Ectodermal cell (in vitro differentiated cells): ENCODE measurements around the gene MAP4K2.

Source experiments
- H3K27ac ChIP-seq: 2 replicates; pipeline ENCODE4 v1.7.0; 2013; ENCODE audit warnings: mild to moderate bottlenecking, low read depth, low read length; ENCODE audit not compliant: insufficient read depth, poor library complexity, severe bottlenecking
- H3K27me3 ChIP-seq: 2 replicates; pipeline ENCODE4 v1.7.0; 2013; ENCODE audit warnings: mild to moderate bottlenecking, low read length; ENCODE audit not compliant: insufficient read depth, control insufficient read depth, poor library complexity, severe bottlenecking
- H3K36me3 ChIP-seq: one replicate; pipeline ENCODE4 v1.7.0; 2013; ENCODE audit warnings: low read length; ENCODE audit not compliant: control insufficient read depth, insufficient read depth
- H3K4me1 ChIP-seq: one replicate; pipeline ENCODE4 v1.7.0; 2013; ENCODE audit warnings: low read length; ENCODE audit not compliant: control insufficient read depth, insufficient read depth
- H3K4me3 ChIP-seq: 2 replicates; pipeline ENCODE4 v1.7.0; 2013; ENCODE audit warnings: low read depth, low read length, control low read depth; ENCODE audit not compliant: insufficient read depth
- H3K9me3 ChIP-seq: 2 replicates; pipeline ENCODE4 v1.7.0; 2013; ENCODE audit warnings: mild to moderate bottlenecking, low read length, moderate library complexity; ENCODE audit not compliant: control insufficient read depth
- WGBS, 2 experiments: methylation state at CpG; one replicate each; pipeline ENCODE4 v1.1.7; 2013; ENCODE audit warnings: missing lambda C conversion rate in 2 of 2; 5-methylcytosine and 5-hydroxymethylcytosine counted together

Gene MAP4K2

DNA sequence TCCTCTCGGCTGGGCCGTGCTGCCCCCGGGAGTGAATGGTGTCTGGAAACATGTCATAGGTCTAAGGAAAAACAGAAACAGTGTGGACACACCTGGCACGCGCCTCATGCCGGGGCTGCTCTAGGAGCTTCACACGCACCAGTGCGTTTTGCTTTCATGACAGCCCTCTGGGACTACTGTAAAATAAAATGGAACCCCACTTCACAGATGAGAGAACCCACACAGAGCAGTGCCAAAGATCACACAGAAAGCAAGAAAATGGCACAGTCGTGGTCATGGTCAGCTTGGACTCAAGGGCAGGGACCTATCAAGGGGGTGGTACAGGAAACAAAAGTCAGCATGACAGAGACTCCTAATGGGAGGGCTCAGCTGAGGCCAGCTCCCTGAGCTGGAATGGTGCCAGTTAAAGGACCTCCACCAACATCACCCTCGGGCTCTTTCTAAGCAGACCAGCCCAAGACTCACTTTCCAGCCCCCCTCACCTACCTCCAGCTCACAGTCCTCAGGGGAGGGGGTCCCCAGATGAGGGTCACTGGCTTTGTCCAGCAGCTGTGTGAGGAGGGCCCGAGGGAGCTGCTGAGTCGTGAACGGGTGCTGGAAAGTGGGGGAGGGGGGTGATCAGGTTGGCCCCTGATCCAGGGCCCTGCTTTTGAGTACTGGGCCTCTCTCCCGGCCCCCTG lies 3.3 kb downstream of the MAP4K2 start:
- peaks cover 5% of the 10 kb centered on the region for H3K4me1 ChIP-seq
- no peak overlapping the region for H3K4me3 ChIP-seq
- WGBS, 2 experiments, result 93 to 94% methylated on average over 14 of the region's 14 CpGs
- no peak overlapping the region for H3K27ac ChIP-seq
- H3K9me3 ChIP-seq, result no peaks in the 10 kb centered on the region
- H3K36me3 ChIP-seq, result no peaks in the 10 kb centered on the region
- H3K27me3 ChIP-seq, result no peaks in the 10 kb centered on the region

DNA sequence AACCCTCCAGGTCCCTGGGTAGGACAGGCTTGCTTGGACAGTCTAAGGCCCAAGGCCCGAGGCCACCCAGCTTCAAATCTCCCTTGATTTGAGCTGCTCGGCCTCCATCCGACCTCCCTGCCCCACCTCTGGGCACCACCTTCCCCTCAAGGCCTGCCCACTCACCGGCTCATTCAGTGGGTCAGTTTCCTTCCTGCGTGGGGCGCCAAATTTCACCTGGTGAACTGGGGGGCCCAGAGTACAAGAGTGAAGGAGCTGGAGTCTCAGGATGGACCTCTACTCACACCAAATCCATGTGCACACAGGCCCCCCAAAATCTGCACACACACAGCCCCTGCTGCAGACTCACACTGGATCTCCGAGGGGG lies 3.8 kb downstream of the MAP4K2 start:
- Histone ChIP-seq H3K9me3 (no peaks in the 10 kb centered on the region), H3K27ac (no peak overlapping the region), H3K4me3 (no peak overlapping the region), H3K36me3 (no peaks in the 10 kb centered on the region), H3K4me1 (peaks cover 5% of the 10 kb centered on the region), H3K27me3 (no peaks in the 10 kb centered on the region)
- 91 to 94% methylated on average over 7 of the region's 7 CpGs for WGBS, 2 experiments

DNA sequence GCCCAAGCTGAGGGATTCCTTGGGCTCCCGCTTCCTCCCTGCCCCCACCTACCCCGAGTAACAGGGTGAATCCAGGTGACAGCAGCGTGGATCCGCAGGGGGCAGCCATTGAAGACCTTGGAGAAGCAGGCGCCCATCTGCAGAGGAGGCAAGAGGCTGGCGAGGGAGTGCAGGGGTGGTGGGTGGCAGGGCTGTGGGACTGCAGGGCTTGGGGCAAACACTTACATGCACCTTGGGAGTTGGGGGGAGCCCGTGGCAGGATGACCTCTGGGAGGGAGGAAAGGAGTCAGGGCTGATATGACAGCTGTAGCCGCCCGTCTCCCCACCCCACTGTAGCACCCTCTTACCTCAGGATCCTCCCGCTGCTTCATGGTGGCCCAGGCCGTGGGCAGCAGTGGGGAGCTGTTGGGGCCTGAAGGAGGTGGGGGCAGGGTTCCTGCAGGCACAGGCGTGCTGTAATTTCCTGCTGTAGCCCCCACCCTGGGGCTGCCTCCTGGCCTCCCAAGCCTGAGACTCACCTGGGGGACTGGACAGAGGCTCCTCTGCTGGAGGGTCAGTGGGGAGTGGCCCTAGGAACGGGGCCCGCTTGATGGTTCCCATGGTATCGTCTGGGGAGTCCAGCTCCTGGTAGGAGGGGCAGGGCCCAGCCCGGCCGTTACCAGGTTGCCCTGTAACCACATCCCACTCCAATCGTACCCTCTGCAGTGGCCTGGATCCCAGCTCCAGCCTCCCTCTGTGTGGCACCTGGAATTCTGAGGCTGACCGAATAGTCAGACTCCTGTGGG lies 6.1 kb downstream of the MAP4K2 start:
- WGBS, 2 experiments, result 92% methylated on average over 19 of the region's 19 CpGs

GRCh38 chr11:64796047-64796756 lies 6.8 kb downstream of the MAP4K2 start:
- Histone ChIP-seq H3K27ac (no peak overlapping the region), H3K4me3 (no peak overlapping the region), H3K27me3 (no peaks in the 10 kb centered on the region), H3K36me3 (no peaks in the 10 kb centered on the region), H3K9me3 (no peaks in the 10 kb centered on the region), H3K4me1 (no peaks in the 10 kb centered on the region)
- 94% methylated on average over 19 of the region's 19 CpGs for WGBS, 2 experiments

More for the DNA sequence above, 6.1 kb downstream of the MAP4K2 start:
- Histone ChIP-seq H3K4me1 (no peaks in the 10 kb centered on the region), H3K36me3 (no peaks in the 10 kb centered on the region), H3K9me3 (no peaks in the 10 kb centered on the region), H3K4me3 (no peak overlapping the region), H3K27me3 (no peaks in the 10 kb centered on the region), H3K27ac (no peak overlapping the region)

DNA sequence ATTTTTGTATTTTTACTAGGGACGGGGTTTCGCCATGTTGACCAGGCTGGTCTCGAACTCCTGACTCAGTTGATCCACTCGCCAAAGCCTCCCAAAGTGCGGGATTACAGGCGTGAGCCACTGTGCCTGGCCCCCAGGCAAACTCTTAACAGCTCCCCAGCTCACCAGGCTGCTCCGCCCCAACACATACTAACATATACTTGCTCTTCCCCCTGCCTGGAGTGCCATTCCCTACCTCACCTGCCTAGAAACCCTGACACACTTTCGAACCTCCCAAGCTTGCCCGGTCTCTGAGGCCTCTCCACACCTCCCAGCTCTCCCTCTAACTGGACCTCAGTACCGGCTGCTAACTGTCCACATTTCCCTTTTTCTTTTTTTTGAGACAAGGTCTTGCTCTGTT lies 8.5 kb downstream of the MAP4K2 start:
- Histone ChIP-seq H3K9me3 (no peaks in the 10 kb centered on the region), H3K36me3 (no peaks in the 10 kb centered on the region), H3K4me3 (no peak overlapping the region), H3K27ac (no peak overlapping the region), H3K4me1 (no peaks in the 10 kb centered on the region), H3K27me3 (no peaks in the 10 kb centered on the region)
- WGBS, 2 experiments, result 92% methylated on average over 10 of the region's 10 CpGs

DNA sequence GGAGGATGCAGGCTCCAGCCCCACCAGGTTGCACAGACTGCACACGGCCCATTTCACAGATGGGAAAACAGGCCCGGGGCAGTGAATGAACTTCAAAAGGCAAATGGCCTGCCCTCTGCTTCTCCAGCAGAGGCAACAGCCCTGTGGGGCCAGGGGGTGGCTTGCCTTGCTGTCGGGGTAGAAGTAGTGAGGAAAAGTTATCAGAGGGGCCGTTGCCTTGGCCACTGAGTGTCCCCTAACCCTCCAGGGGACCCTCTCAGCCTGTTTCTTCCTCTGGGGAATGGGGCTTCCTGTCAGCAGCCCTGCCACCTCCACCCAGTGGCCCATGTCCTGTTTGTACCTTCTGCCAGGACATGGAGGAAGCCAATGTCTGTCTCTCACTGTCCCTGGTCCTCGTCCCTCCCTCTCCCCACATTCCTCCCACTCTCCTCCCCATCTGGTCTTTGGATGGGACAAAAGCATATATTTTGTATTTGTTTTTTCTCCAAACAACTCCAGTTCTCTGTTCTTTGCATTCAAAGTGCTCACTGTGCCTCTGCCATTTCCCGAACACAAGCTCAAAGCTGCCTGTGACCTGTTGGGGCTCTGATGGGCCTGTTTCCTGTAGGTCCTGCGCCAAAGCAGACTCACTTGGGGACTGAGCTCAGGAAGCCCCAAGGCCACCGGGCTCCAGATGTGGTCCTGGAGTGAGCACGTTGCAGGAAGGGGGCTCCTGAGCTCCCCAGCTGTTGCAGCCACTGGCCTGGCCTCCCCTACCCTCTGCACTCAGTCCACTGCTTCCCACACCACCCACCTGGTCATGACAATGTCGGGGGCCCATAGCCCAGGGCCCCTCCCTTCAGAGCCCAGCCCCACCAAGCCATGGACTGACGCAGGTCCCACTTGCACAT lies 9.5 kb downstream of the MAP4K2 start:
- no peak overlapping the region for H3K4me3 ChIP-seq
- no peaks in the 10 kb centered on the region for H3K4me1 ChIP-seq
- no peak overlapping the region for H3K27ac ChIP-seq
- 92 to 93% methylated on average over 11 of the region's 11 CpGs for WGBS, 2 experiments
- H3K36me3 ChIP-seq, result no peaks in the 10 kb centered on the region
- no peaks in the 10 kb centered on the region for H3K27me3 ChIP-seq
- no peaks in the 10 kb centered on the region for H3K9me3 ChIP-seq

DNA sequence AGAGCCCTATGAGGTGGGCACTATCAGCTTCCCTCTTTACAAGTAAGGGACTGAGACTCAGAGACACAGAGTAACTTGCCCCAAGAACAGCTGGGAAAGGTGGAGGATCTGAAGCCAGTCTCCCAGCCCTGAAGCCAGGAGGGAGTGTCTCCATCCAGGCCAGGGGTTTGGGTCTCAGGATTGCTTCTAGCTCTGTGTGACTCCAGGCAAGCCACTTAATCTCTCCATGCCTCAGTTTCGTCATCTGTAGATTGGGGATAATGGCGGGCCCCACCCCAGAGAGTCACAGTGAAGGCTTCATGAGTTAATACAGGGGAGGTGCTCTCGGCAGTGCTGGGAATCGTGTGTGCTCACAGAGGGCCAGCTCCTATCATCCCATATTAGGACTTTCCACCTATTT lies 10.5 kb downstream of the MAP4K2 start:
- WGBS, 2 experiments, result 85 to 94% methylated on average over 4 of the region's 4 CpGs
- Histone ChIP-seq H3K4me1 (no peaks in the 10 kb centered on the region), H3K36me3 (no peaks in the 10 kb centered on the region), H3K27ac (no peak overlapping the region), H3K9me3 (no peaks in the 10 kb centered on the region), H3K27me3 (no peaks in the 10 kb centered on the region), H3K4me3 (no peak overlapping the region)

GRCh38 chr11:64791781-64792291 lies 11.2 kb downstream of the MAP4K2 start:
- H3K4me1 ChIP-seq, result no peaks in the 10 kb centered on the region
- no peaks in the 10 kb centered on the region for H3K9me3 ChIP-seq
- no peak overlapping the region for H3K4me3 ChIP-seq
- H3K27me3 ChIP-seq, result no peaks in the 10 kb centered on the region
- WGBS, 2 experiments, result 93 to 94% methylated on average over 14 of the region's 14 CpGs
- H3K36me3 ChIP-seq, result no peaks in the 10 kb centered on the region
- no peak overlapping the region for H3K27ac ChIP-seq

- no peak overlapping the region for H3K27ac ChIP-seq
- WGBS, 2 experiments, result 91 to 92% methylated on average over 25 of the region's 25 CpGs
- no peaks in the 10 kb centered on the region for H3K4me1 ChIP-seq
- no peaks in the 10 kb centered on the region for H3K27me3 ChIP-seq
- H3K4me3 ChIP-seq, result no peak overlapping the region
- H3K36me3 ChIP-seq, result no peaks in the 10 kb centered on the region
- no peaks in the 10 kb centered on the region for H3K9me3 ChIP-seq
Measured at GRCh38 chr11:64790205-64791095, 12.6 kb downstream of the MAP4K2 start.
